Measurements from ENCODE around the gene KCNJ9. TPM values are rescaled to one million over a fixed set of nuclear protein-coding genes. Genes with fewer than 3 reads are reported as not detected.

Gene KCNJ9
- total RNA-seq, 2 experiments from 2014 or later, result not detected

DNA sequence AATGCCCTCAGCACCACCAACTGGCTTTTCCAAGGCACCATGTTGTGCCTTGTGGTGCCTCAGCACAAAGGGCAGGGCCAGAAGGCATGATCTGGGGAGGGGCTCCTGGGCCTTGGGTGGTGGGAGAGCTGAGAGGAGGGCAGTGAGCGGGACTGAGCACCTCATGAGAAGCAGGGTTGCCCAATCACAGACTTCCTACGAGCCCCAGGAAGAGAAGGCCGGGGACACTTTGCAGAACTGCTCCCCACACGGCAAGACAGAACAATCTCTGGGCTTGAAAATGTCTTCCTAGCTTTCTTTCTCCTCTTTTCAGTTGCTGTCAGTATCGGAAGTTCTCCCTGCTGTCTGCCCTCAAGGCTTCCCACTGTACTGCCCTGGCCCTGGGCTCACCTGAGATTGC, 18.2 kb upstream of the KCNJ9 start:
- ChIA-PET POLR2A (interaction anchor here (0.5 kb wide), 1 partner anchor 14 kb away, joined by 4 read pairs; no protein-coding TSS in a partner anchor), CTCF (interaction anchor here (1.8 to 3.3 kb wide), 2 partner anchors 15 to 22 kb away, joined by 4 to 15 read pairs; no protein-coding TSS in a partner anchor)

DNA sequence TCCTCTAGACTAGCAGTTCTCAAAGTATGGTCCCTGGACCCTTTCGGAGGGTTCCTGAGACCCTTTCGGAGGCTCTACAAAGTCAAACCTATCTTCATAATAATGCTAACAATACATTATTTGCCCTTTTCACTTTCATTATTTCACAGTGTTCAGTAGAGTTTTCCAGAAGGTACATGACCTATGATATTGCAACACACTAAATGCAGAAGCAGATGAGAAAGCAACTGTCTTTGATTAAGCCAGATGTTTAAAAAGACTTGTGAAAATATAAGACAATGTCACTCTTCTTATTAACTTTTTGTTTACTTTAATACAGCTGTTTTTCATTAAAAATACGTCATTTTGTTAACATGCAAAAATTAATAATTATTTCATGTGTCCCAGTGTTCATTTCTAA, 17.2 kb upstream of the KCNJ9 start:
- CTCF ChIA-PET, result interaction anchor here (0.8 to 3.3 kb wide), 3 partner anchors 14 to 21 kb away, joined by 3 to 15 read pairs (median 4); no protein-coding TSS in a partner anchor
- POLR2A ChIA-PET, result no interaction called here

- ChIA-PET CTCF (interaction anchor here (0.8 kb wide), 1 partner anchor 19 kb away, joined by 3 read pairs; no protein-coding TSS in a partner anchor), POLR2A (no interaction called here)
Observed at GRCh38 chr1:160064746-160065145, 16.6 kb upstream of the KCNJ9 start.

- ChIA-PET CTCF (interaction anchor here (1.1 to 2.6 kb wide), 4 partner anchors 12 to 21 kb away, joined by 3 to 16 read pairs (median 6); no protein-coding TSS in a partner anchor), POLR2A (no interaction called here)
Observed at GRCh38 chr1:160066829-160067745, 14.3 kb upstream of the KCNJ9 start.

DNA sequence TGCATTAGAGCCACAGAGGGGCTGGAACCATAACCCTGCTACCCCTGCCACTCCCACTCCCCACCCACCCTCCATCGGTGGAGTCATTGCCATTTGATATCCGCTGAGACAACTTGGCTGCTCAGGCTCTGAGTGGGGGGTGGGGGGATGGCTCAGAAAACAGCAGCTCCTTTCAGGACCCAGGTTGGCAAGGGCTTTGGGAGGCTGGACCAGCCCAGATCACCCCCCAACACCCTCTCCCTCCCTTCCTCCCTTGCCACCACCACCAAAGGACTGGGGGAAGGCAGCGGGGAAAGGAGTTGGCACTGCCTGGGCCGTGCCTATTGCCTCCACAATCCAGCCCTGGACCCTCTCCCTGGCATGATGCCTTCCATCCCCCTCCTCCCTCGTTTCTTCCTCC, 13.1 kb upstream of the KCNJ9 start:
- POLR2A ChIA-PET, result no interaction called here
- CTCF ChIA-PET, result interaction anchor here (1.1 to 2.6 kb wide), 4 partner anchors 9 to 22 kb away, joined by 4 to 16 read pairs (median 10); no protein-coding TSS in a partner anchor

DNA sequence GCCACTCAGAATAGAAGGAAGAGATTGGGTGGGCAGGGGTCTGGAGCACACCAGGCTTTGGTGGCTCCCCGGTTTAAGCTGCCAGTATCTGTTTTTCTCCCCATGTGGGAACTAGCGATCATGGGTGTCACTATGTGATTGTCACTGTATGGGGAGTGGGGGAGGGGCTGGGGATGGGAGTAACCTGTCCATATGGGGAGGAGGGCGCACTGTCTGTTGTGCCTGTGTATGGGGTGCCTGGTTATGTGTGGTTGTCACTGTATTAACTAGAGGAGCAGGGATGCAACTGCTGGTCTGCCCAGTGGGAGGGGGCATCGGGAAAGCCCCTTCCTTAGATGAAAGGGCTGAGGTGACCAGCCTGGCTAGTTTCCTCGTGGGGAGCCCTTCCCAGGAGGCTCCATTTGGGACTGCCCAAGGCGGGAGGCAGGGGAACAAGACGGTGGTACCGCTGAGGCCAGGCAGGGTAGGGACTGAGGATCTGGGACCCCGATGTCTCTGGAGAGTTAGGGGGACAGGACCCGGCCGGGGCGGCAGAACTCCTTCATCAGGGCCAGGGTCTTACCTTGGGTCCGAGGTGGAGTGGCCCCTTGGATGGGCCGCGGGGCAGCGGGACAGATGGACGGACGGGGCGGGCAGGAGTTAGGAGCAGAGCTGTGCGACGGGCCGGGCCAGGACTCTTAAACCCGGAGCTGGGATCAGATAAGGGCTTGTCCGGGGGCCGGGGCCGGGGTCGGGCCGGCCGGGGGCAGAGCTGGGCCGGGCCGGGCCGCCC, 11.7 kb upstream of the KCNJ9 start, which contains the start of gene KCNJ10:
KCNJ10 (minus strand) TSS at position 701 of the 772 bp plus-strand sequence. CDS start 27,628 bp downstream, outside the sequence.
- CTCF ChIA-PET, result interaction anchor here (2.4 to 2.6 kb wide), 2 partner anchors 9 to 15 kb away, joined by 11 to 16 read pairs; no protein-coding TSS in a partner anchor
- POLR2A ChIA-PET, result no interaction called here

- ChIA-PET CTCF (interaction anchor here (1.0 to 2.4 kb wide), 3 partner anchors 8 to 25 kb away, joined by 4 to 11 read pairs (median 5); no protein-coding TSS in a partner anchor), POLR2A (interaction anchor here (0.6 kb wide), 1 partner anchor 38 kb away, joined by 3 read pairs; no protein-coding TSS in a partner anchor)
Observed at GRCh38 chr1:160070243-160071163, 10.8 kb upstream of the KCNJ9 start.

DNA sequence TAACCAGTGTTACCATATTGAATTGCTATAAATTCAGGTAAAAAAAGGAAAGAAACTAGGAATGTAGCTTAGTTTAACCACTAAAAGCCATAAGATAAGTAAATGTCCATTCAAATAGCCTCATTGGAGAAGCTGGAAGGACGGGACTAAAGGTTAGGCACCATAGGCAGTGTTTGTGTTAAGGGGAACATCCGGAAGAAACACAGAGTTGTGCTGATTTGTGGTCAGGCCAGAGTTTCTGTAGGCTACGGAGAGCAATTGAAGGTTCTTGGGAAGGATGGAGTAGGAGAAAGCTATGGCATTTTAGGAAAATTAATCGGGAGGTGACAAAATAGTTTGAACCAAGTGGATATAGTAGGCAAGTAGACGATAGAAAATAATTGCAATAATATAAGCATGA, 10.0 kb upstream of the KCNJ9 start:
- POLR2A ChIA-PET, result no interaction called here
- CTCF ChIA-PET, result interaction anchor here (1.0 to 2.1 kb wide), 3 partner anchors 12 to 25 kb away, joined by 3 to 5 read pairs (median 4); no protein-coding TSS in a partner anchor

- POLR2A ChIA-PET, result no interaction called here
- CTCF ChIA-PET, result interaction anchor here (1.0 to 2.8 kb wide), 2 partner anchors 11 to 23 kb away, joined by 3 to 11 read pairs; partner anchors contain the start of gene IGSF8
Observed at GRCh38 chr1:160074865-160075264, 6.5 kb upstream of the KCNJ9 start.

DNA sequence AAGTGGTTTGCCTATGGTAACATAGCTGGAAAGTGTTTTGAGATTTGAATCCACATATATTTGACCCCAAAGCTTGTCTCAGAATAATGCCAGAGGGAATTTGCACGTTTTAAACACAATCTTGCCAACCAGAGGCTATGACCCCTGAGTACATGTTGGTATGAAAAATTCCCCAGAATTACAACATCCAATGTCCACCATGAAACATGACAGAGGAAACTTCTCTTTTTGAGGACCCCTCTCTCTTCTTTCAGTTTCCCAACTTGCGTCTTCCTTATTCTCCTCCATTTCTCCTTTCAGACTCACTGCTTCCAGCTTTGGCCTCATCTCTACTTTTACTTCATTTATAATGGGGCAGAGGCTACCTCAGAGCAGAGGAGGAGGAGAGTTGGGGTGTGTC, 5.5 kb upstream of the KCNJ9 start:
- CTCF ChIA-PET, result interaction anchor here (0.6 to 7.0 kb wide), 3 partner anchors 22 to 143 kb away, joined by 3 to 56 read pairs (median 3); partner anchors contain the start of gene IGSF8
- POLR2A ChIA-PET, result no interaction called here

GRCh38 chr1:160076295-160076694, 5.0 kb upstream of the KCNJ9 start:
- ChIA-PET POLR2A (no interaction called here), CTCF (interaction anchor here (1.1 to 7.0 kb wide), 2 partner anchors 9 to 30 kb away, joined by 3 to 56 read pairs; no protein-coding TSS in a partner anchor)

DNA sequence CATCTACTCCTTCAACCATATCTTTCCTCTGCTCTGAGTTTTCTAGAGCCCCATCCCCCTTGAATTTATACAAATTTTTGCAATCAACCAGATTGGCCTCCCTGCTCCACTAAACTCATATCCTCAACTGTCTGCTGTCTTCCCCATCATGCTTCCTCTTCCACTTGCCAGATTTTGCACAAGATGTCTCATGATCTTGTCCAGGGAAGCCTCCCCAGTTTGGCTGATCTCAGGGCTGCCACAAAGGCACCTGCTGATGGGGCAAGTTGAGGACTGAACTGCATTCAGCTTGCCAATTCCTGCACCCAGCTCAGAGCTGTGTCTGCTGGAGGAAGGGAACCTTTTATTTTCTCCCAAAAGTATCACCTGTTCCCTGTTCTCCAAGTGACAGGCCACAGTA, 3.9 kb upstream of the KCNJ9 start:
- POLR2A ChIA-PET, result interaction anchor here (0.6 kb wide), 1 partner anchor 14 kb away, joined by 4 read pairs; no protein-coding TSS in a partner anchor
- CTCF ChIA-PET, result interaction anchor here (1.1 to 7.0 kb wide), 6 partner anchors 8 to 32 kb away, joined by 3 to 56 read pairs (median 13); partner anchors contain the start of genes IGSF8 and KCNJ10

- POLR2A ChIA-PET, result no interaction called here
Observed at GRCh38 chr1:160078512-160079195, 2.7 kb upstream of the KCNJ9 start.

GRCh38 chr1:160079448-160079847, 1.9 kb upstream of the KCNJ9 start:
- POLR2A ChIA-PET, result no interaction called here
- CTCF ChIA-PET, result interaction anchor here (0.8 to 7.0 kb wide), 8 partner anchors 9 to 188 kb away, joined by 3 to 56 read pairs (median 4); partner anchors contain the start of gene IGSF8

More at GRCh38 chr1:160078512-160079195, 2.7 kb upstream of the KCNJ9 start:
- CTCF ChIA-PET, result interaction anchor here (0.6 to 7.0 kb wide), 18 partner anchors 8 to 301 kb away, joined by 3 to 56 read pairs (median 3); partner anchors contain the start of genes IGSF8 and KCNJ10

DNA sequence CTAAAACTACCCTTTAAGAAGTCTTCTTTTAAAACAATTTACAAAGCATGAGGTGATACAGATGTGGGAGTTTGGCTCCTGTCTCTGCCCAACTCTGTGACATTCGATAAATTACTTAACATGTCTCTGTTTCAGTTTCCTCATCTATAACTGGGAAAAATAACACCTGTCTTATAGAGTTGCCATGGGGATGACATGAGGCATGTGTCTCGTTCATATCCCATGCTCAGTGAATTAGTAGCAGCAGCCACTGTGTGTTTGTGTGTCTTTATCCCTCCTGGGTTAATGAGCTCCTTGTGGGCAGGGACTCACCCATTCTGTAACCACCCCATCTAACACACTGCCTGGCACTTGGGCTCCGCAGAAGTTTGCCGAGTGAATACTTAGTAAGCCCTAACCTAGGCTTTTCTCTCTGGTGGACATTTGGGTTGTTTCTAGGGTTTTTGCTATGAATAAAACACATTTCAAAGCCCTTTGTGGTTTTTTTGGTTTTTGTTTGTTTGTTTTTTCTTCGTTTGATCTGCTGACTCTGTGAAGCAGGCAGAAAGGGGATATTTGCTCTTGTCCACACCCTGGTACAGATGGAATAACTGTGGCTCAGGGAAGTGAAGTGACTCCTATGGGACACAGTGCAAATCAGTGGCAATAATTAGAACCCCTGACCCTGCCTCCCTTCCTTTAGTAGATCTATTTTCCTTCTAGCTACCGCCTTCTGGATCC, 797 bp upstream of the KCNJ9 start:
- ChIA-PET POLR2A (no interaction called here), CTCF (interaction anchor here (0.6 to 7.0 kb wide), 3 partner anchors 35 to 308 kb away, joined by 3 to 56 read pairs (median 3); partner anchors contain the start of gene PIGM)

DNA sequence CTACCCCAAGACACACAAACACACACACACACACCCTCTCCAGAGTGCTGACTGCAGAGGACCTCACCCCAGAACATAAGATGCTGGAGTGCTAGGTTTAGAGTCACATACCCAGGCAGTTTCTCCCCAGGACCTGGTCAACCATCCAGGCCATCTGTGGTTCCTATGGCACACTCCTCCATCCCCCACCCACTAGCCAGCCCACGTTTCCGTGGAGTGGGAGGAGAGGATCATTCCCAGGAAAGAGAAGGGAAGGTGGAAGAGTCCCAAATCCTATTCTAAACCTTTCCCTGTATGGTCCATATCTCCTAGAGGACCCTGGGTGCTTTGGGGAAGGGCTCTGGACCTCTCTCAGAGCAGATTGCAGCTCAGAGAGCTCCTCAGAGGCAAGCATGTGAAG, 1.1 kb downstream of the KCNJ9 start:
- ChIA-PET POLR2A (no interaction called here), CTCF (interaction anchor here (7.0 kb wide), 1 partner anchor 37 kb away, joined by 56 read pairs; no protein-coding TSS in a partner anchor)

Measured in activated CD8-positive, alpha-beta memory T cell treated with anti-CD3 and anti-CD28 coated beads for 36 hours (primary cell).